Activated naive CD8-positive, alpha-beta T cell (primary cell): ENCODE measurements around the gene TOP1.

Experiments used
- H3K27ac Mint-ChIP-seq: one replicate; pipeline ENCODE4 v1.8.0; 2021; ENCODE audit warnings: mixed read lengths
- H3K27me3 Mint-ChIP-seq: one replicate; pipeline ENCODE4 v1.8.0; 2021; ENCODE audit warnings: mixed read lengths
- H3K36me3 Mint-ChIP-seq: one replicate; pipeline ENCODE4 v1.8.0; 2021; ENCODE audit warnings: mixed read lengths
- H3K4me1 Mint-ChIP-seq: one replicate; pipeline ENCODE4 v1.8.0; 2021; ENCODE audit warnings: low read depth, mixed read lengths
- H3K4me3 Mint-ChIP-seq: one replicate; pipeline ENCODE4 v1.8.0; 2021; ENCODE audit warnings: mild to moderate bottlenecking, mixed read lengths
- H3K9me3 Mint-ChIP-seq: one replicate; pipeline ENCODE4 v1.8.0; 2021; ENCODE audit warnings: low read depth, mixed read lengths

Gene TOP1

DNA sequence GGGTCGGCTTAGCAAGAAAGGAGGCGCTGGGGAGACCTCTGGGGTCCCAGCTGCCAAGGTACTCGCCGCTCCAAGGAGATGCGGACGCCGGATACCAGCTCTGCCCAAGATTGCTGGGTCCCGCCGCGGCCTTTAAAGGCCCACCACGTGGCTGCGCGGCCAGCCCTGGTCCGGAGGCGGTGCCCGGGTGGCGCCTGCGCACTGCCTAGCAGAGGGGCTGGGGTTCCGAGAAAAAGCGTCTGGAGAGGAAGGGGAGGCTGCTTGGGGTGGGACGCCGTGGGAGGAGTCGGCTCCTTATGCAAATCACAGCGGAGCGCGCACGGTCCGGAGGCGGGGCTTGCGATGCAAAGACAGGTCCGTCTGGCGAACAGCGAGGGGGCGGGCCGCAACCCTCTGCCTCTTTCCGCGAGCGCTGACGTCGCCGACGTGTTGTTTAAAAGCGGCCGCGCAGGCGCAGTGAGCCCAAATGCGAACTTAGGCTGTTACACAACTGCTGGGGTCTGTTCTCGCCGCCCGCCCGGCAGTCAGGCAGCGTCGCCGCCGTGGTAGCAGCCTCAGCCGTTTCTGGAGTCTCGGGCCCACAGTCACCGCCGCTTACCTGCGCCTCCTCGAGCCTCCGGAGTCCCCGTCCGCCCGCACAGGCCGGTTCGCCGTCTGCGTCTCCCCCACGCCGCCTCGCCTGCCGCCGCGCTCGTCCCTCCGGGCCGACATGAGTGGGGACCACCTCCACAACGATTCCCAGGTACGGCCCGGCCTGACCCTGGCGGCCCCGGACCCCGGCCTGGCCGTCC, at the start of gene TOP1:
Gene TOP1, plus strand, starts transcription at position 464 of the 791 bp plus-strand sequence. Its CDS starts 246 bp downstream, at position 710.
- Mint-ChIP-seq H3K4me3 (peak within 1 kb of the TSS; percentile 94), H3K4me1 (peaks cover 45% of the 10 kb centered on the region), H3K9me3 (no peaks in the 10 kb centered on the region), H3K36me3 (peaks cover 12% of the 10 kb centered on the region), H3K27ac (peak within 1 kb of the TSS; percentile 93), H3K27me3 (no peaks in the 10 kb centered on the region)

DNA sequence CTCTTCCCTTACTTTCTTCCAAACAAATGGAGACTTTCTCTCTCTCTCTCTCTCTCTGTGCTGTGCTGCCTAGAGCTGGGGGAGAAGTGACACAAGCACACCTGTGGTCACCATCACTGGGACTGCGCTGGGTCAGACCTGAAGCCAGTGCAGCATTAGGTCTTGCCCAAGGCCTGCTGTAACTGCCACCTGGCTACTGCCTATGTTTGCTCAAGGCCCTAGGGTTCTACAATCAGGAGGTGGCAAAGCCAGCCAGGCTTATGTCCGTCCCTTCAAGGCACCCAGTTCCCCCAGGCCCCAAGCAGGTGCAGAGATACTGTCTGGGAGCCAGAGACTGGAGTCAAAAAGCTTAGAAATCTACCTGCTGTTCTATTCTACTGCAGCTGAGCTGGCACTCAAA, 49.4 kb upstream of the TOP1 start:
- Mint-ChIP-seq H3K4me3 (no peak overlapping the region), H3K4me1 (no peaks in the 10 kb centered on the region), H3K9me3 (peaks cover 20% of the 10 kb centered on the region), H3K36me3 (peaks cover 14% of the 10 kb centered on the region), H3K27ac (no peak overlapping the region), H3K27me3 (peaks cover 5% of the 10 kb centered on the region)

DNA sequence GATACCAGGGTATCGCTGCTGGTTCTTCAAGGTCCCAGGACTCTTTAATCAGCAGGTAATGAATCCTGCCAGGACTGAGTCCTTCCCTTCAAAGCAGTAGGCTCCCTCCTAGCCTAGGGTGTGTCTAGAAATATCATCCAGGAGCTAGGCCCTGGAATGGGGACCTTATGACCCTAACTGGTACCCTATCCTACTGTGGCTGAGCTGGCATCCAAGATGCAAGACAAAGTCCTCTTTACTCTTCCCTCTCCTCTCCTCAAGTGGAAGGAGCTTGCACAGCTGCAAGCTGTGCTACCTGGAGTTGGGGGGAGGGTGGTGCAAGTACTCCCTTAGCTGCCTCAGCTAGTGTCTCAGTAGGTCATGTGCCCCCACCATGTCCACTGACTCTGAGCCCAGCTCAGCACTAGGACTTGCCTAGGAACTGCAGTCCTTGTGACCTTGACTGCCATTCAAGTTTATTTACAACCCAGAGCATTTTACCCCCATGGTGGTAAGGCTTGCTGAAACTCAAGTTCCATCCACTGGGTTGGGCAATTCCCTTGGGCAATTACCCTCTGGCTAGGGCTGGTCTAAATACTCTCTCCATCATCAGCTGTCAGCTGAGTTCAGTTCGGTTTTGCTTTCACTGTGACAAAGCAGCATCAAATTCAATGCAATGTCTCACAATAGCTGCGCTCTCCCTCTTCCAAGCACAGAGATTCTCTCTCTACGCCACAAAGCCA, 48.4 kb upstream of the TOP1 start:
- Mint-ChIP-seq H3K27ac (no peak overlapping the region), H3K36me3 (peaks cover 14% of the 10 kb centered on the region), H3K27me3 (peaks cover 5% of the 10 kb centered on the region), H3K9me3 (peaks cover 20% of the 10 kb centered on the region), H3K4me1 (no peaks in the 10 kb centered on the region), H3K4me3 (no peak overlapping the region)

GRCh38 chr20:40980828-40981310, 47.8 kb upstream of the TOP1 start:
- H3K27ac Mint-ChIP-seq, result no peak overlapping the region
- H3K4me3 Mint-ChIP-seq, result no peak overlapping the region
- H3K4me1 Mint-ChIP-seq, result no peaks in the 10 kb centered on the region
- H3K36me3 Mint-ChIP-seq, result peaks cover 14% of the 10 kb centered on the region
- H3K9me3 Mint-ChIP-seq, result peaks cover 20% of the 10 kb centered on the region
- H3K27me3 Mint-ChIP-seq, result peaks cover 5% of the 10 kb centered on the region

DNA sequence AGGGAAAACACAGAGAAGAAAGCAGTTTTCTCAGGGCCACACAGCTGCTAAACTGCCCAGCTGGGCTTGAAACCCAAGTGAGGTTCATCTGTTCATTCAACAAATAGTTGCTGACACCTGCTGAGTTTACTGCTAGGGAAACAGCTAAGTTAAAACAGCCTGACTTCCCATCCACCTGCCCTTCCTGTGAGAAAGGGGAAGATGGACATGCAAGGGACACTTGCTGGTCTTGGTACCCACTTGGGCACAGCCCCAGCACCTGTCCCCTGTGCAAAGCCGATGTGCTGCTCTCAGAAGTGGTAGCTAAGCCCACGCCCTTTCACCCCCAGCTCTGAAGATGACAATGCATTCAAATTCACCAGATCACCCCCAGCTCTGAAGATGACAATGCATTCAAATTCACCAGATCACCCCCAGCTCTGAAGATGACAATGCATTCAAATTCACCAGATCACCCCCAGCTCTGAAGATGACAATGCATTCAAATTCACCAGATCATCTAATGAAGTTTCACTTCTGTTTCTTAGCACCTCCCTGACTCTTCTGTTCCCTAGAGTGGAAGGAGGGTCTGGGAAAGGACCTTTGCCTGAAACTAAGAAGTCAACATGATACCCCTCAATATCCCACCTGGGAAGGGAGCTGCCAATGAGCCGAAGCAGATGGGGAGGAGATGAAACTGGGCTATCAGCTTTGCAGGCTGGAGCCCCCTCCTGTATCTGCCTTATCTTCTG, 46.0 kb upstream of the TOP1 start:
- Mint-ChIP-seq H3K27me3 (peaks cover 5% of the 10 kb centered on the region), H3K27ac (no peak overlapping the region), H3K4me3 (no peak overlapping the region), H3K4me1 (peaks cover 13% of the 10 kb centered on the region), H3K9me3 (peaks cover 12% of the 10 kb centered on the region), H3K36me3 (peaks cover 6% of the 10 kb centered on the region)

DNA sequence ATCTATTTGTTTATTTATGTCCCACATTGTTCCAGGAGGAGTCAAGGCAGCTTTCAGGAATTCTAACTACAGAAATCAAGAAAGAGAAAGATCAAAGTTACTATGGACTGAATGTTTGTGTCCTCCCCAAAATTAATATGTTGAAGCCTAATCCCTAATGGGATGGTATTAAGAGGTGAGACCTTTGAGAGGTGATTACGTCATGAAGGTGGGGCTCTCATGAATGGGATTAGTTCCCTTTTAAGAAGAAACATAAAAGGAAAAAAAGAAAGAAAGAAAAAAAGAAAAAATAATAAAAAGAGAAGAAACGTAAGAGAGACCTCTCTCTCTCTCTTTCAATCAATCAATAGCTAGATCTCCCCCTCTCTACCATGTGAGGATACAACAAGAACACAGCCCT, 44.7 kb upstream of the TOP1 start:
- Mint-ChIP-seq H3K4me1 (peaks cover 14% of the 10 kb centered on the region), H3K36me3 (peaks cover 2% of the 10 kb centered on the region), H3K9me3 (no peaks in the 10 kb centered on the region), H3K4me3 (no peak overlapping the region), H3K27ac (no peak overlapping the region), H3K27me3 (peaks cover 4% of the 10 kb centered on the region)

DNA sequence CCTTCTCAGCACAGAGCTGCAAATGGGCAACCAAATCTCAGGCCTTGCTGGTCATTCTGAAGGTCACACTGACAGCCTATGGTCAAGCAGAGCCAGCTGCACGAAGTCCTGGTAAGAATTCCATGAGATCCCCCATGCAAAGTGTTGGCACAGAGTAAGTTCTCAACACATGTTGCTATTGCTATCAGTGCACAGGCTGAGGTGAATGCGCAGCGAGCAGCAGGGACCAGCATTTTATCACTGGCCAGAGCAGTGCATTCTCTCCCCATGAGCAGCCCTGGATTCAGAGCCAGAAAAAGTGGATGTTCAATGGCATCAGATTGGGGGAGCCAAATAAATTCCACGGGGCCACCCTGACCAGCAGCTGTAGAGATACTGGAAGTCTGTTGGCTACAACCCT, 44.1 kb upstream of the TOP1 start:
- H3K4me3 Mint-ChIP-seq, result no peak overlapping the region
- no peak overlapping the region for H3K27ac Mint-ChIP-seq
- peaks cover 14% of the 10 kb centered on the region for H3K4me1 Mint-ChIP-seq
- peaks cover 2% of the 10 kb centered on the region for H3K36me3 Mint-ChIP-seq
- peaks cover 4% of the 10 kb centered on the region for H3K27me3 Mint-ChIP-seq
- no peaks in the 10 kb centered on the region for H3K9me3 Mint-ChIP-seq

DNA sequence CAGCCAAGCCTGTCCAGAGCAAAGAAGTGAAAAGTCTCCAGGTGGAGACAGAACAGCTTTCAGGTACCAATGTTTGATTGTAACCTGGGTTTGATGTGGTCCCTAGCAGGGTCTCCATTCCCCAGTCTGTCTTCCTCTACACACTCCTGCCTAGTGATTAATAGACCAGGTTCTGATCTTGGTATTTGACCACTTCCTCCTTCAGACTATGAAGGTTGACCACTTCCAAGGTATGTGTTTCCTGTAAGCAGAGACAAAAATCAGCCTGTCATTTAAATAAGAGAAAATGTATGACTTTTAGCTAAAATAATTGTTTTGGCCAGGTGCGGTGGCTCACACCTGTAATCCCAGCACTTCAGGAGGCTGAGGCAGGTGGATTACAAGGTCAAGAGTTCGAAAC, 41.8 kb upstream of the TOP1 start:
- H3K36me3 Mint-ChIP-seq, result no peaks in the 10 kb centered on the region
- H3K27ac Mint-ChIP-seq, result no peak overlapping the region
- H3K27me3 Mint-ChIP-seq, result no peaks in the 10 kb centered on the region
- H3K4me3 Mint-ChIP-seq, result no peak overlapping the region
- peaks cover 33% of the 10 kb centered on the region for H3K4me1 Mint-ChIP-seq
- H3K9me3 Mint-ChIP-seq, result no peaks in the 10 kb centered on the region

- H3K4me1 Mint-ChIP-seq, result peaks cover 37% of the 10 kb centered on the region
- no peak overlapping the region for H3K27ac Mint-ChIP-seq
- peak overlapping the region; percentile 5 for H3K4me3 Mint-ChIP-seq
- no peaks in the 10 kb centered on the region for H3K36me3 Mint-ChIP-seq
- no peaks in the 10 kb centered on the region for H3K9me3 Mint-ChIP-seq
- H3K27me3 Mint-ChIP-seq, result no peaks in the 10 kb centered on the region
Measured at GRCh38 chr20:40990542-40991120, 38.0 kb upstream of the TOP1 start.

GRCh38 chr20:40991181-40991889, 37.3 kb upstream of the TOP1 start:
- no peaks in the 10 kb centered on the region for H3K9me3 Mint-ChIP-seq
- H3K4me1 Mint-ChIP-seq, result peaks cover 35% of the 10 kb centered on the region
- H3K36me3 Mint-ChIP-seq, result no peaks in the 10 kb centered on the region
- no peaks in the 10 kb centered on the region for H3K27me3 Mint-ChIP-seq
- H3K4me3 Mint-ChIP-seq, result no peak overlapping the region
- H3K27ac Mint-ChIP-seq, result peak overlapping the region; percentile 50

GRCh38 chr20:40992349-40993113, 36.1 kb upstream of the TOP1 start:
- Mint-ChIP-seq H3K36me3 (no peaks in the 10 kb centered on the region), H3K4me3 (no peak overlapping the region), H3K9me3 (no peaks in the 10 kb centered on the region), H3K27me3 (no peaks in the 10 kb centered on the region), H3K4me1 (peaks cover 24% of the 10 kb centered on the region), H3K27ac (no peak overlapping the region)

DNA sequence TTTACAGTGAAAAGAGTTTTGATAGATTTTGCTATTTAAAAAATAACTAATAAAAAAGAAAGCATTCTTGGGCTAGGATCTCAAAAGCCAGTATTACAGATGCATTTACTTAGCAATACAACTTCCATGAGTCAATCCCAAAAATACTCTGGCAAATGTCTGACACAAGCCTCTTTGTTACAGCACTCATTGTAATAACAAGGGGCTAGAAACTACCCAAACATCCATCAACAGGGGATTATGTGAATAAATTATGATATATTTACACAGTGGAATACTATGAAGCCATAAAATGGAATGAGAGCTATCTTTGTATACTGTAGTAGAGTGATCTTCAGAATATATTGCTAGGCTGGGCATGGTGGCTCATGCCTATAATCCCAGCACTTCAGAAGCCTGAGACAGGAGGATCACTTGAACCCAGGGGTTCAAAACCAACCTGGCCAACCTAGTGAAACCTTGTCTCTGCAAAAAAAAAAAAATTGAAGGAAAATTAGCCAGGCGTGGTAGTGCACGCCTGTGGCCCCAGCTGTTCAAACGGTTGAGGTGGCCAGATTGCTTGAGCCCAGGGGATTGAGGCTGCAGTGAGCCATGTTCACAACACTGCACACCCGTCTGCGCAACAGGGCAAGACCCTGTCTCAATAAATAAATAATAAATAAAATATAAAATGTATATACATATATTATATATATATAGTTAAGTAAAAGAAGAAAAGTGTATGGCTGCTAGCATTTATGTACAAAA, 34.7 kb upstream of the TOP1 start:
- Mint-ChIP-seq H3K27me3 (no peaks in the 10 kb centered on the region), H3K4me1 (peaks cover 22% of the 10 kb centered on the region), H3K9me3 (no peaks in the 10 kb centered on the region), H3K27ac (no peak overlapping the region), H3K36me3 (no peaks in the 10 kb centered on the region), H3K4me3 (no peak overlapping the region)

DNA sequence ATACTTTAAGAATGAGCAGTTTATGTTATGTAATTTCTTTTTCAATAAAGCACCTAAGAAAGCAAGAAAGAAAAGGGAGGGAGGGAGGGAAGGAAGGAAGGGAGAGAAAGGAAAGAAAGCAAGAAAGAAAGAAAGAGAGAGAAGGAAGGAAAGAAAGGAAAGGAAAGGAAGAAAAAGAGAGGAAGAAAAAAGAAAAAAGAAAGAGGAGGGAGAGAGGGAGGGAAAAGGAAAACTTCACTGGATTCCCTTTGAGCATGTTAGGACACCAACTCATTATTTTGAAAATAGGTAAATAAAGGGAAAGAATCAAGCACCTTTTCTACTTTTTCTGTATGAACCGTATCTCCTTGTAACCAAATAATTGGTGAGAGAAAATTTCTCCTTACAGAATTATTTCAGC, 32.3 kb upstream of the TOP1 start:
- no peaks in the 10 kb centered on the region for H3K27me3 Mint-ChIP-seq
- peaks cover 8% of the 10 kb centered on the region for H3K4me1 Mint-ChIP-seq
- no peak overlapping the region for H3K4me3 Mint-ChIP-seq
- no peaks in the 10 kb centered on the region for H3K36me3 Mint-ChIP-seq
- no peaks in the 10 kb centered on the region for H3K9me3 Mint-ChIP-seq
- no peak overlapping the region for H3K27ac Mint-ChIP-seq
